Fibroblast of lung (primary cell): ENCODE measurements around the gene SRPX. TPM values are rescaled to one million over a fixed set of nuclear protein-coding genes. Genes with fewer than 3 reads are reported as not detected.

Experiments
- DNase-seq, 2 donors: peaks; one replicate each; pipeline versions ENCODE4 v3.0.0 to v3.0.0-alpha.2; 2010; ENCODE audit warnings: low read depth in 2 of 2
- H2AFZ ChIP-seq: 2 replicates; pipeline ENCODE4 v1.5.1; 2012; ENCODE audit warnings: low read length, control low read depth, inconsistent platforms
- H3K27ac ChIP-seq: 2 replicates; pipeline ENCODE4 v1.5.1; 2011; ENCODE audit warnings: low read length, control low read depth; ENCODE audit not compliant: insufficient read depth
- H3K27me3 ChIP-seq: 2 replicates; pipeline ENCODE4 v1.5.1; 2011; ENCODE audit warnings: mild to moderate bottlenecking, low read length; ENCODE audit not compliant: control insufficient read depth, insufficient read depth
- H3K36me3 ChIP-seq: 2 replicates; pipeline ENCODE4 v1.5.1; 2011; ENCODE audit warnings: low read length; ENCODE audit not compliant: control insufficient read depth, insufficient read depth
- H3K4me1 ChIP-seq: 2 replicates; pipeline ENCODE4 v1.5.1; 2011; ENCODE audit warnings: low read length; ENCODE audit not compliant: control insufficient read depth, insufficient read depth; ENCODE audit errors: extremely low read depth
- H3K4me2 ChIP-seq: 2 replicates; pipeline ENCODE4 v1.5.1; 2011; ENCODE audit warnings: low read length, control low read depth; ENCODE audit not compliant: insufficient read depth; ENCODE audit errors: extremely low read depth
- H3K4me3 ChIP-seq, 4 experiments: fragments of 200-600 bp in 1 of 4; sonication (generic) in 1 of 4; replicated peaks in 1 of 4; 2 replicates each; pipeline ENCODE4 v1.5.1; 2011 to 2016; ENCODE audit warnings: low read length in 4 of 4, low read depth in 3 of 4, mild to moderate bottlenecking in 3 of 4, control low read depth in 2 of 4, inconsistent platforms in 1 of 4, mixed read lengths in 1 of 4; ENCODE audit not compliant: insufficient read depth in 1 of 4; ENCODE audit errors: control extremely low read depth in 1 of 4
- H3K79me2 ChIP-seq: 2 replicates; pipeline ENCODE4 v1.5.1; 2012; ENCODE audit warnings: mild to moderate bottlenecking, low read length, inconsistent platforms; ENCODE audit not compliant: control insufficient read depth, insufficient read depth
- H3K9ac ChIP-seq: 2 replicates; pipeline ENCODE4 v1.5.1; 2011; ENCODE audit warnings: mild to moderate bottlenecking, low read length, control low read depth; ENCODE audit not compliant: insufficient read depth
- H3K9me3 ChIP-seq: 2 replicates; pipeline ENCODE4 v1.5.1; 2012; ENCODE audit warnings: low read depth, low read length; ENCODE audit not compliant: control insufficient read depth, insufficient read depth
- H4K20me1 ChIP-seq: 2 replicates; pipeline ENCODE4 v1.5.1; 2011; ENCODE audit warnings: low read length; ENCODE audit not compliant: control insufficient read depth, insufficient read depth; ENCODE audit errors: extremely low read depth
- EZH2 ChIP-seq: IDR thresholded peaks from 2 replicates; pipeline ENCODE4 v1.5.1; 2012; ENCODE audit warnings: low read length, control low read depth, mild to moderate bottlenecking; ENCODE audit errors: missing control alignments
- polyA plus RNA-seq, 2 donors: library from polyadenylated mRNA; depleted of rRNA in 1 of 2; stranded (reverse) in 1 of 2; unstranded in 1 of 2; fragments of >200 nt; gene quantifications; 2 replicates each; pipeline ENCODE4 v1.2.1, GENCODE V29; 2011 to 2012; ENCODE audit warnings: missing spikeins in 1 of 2
- total RNA-seq: library from RNA; depleted of rRNA; stranded (reverse); fragments of >200 nt; gene quantifications from 2 replicates; pipeline ENCODE4 v1.2.1, GENCODE V29; 2014
- TF ChIP-seq, protein P1 (sequence below), 2 donors: IDR thresholded peaks in 1 of 2; conservative IDR thresholded peaks in 1 of 2; 1 replicate in 1 of 2; 2 replicates in 1 of 2; pipeline ENCODE4 v1.5.1; 2011 to 2012; ENCODE audit warnings: low read length in 2 of 2, control low read depth in 1 of 2, inconsistent platforms in 1 of 2, low read depth in 1 of 2, mild to moderate bottlenecking in 1 of 2

The SRPX gene
- total and polyA plus RNA-seq, 2 donors (not counting 1 experiment from before 2014, with no cell fraction given) = 84.9 to 141 TPM

DNA sequence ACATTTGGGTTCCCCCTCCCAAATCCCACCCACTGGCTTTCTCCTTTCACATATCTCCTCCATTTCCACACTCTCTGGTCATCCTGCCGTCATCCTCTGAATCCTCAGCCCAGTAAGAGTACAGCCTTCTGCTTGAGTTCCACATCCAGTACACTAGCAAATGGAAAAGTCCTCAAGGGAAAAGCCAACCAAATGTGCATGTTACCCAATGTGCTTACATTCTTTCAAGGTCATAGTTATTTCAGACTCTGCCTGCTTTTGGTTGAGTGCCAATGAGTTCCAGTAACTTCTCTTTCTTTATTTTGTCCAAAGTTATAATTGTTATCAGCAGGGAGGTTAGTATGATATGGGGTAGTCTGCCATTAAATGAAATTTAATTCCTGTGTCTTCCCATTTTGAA lies 78.1 kb downstream of the SRPX start:
- H3K9ac ChIP-seq = no peak overlapping the region
- DNase-seq = peak; percentile 49 to 59
- H3K27me3 ChIP-seq = no peaks in the 10 kb centered on the region
- H3K4me1 ChIP-seq = no peaks in the 10 kb centered on the region
- H3K4me3 ChIP-seq = no peak overlapping the region
- H3K79me2 ChIP-seq = no peaks in the 10 kb centered on the region
- TF ChIP-seq, protein P1, sequence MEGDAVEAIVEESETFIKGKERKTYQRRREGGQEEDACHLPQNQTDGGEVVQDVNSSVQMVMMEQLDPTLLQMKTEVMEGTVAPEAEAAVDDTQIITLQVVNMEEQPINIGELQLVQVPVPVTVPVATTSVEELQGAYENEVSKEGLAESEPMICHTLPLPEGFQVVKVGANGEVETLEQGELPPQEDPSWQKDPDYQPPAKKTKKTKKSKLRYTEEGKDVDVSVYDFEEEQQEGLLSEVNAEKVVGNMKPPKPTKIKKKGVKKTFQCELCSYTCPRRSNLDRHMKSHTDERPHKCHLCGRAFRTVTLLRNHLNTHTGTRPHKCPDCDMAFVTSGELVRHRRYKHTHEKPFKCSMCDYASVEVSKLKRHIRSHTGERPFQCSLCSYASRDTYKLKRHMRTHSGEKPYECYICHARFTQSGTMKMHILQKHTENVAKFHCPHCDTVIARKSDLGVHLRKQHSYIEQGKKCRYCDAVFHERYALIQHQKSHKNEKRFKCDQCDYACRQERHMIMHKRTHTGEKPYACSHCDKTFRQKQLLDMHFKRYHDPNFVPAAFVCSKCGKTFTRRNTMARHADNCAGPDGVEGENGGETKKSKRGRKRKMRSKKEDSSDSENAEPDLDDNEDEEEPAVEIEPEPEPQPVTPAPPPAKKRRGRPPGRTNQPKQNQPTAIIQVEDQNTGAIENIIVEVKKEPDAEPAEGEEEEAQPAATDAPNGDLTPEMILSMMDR (conservative IDR thresholded peaks at IDR 0.05 in 1 of 2, IDR thresholded peaks at IDR 0.05 in 1 of 2; ENCODE audit: low read depth in 1 of 2, low read length in 2 of 2) = no peak
- H3K9me3 ChIP-seq = no peaks in the 10 kb centered on the region
- no peak overlapping the region for H3K27ac ChIP-seq
- no peak overlapping the region for H2AFZ ChIP-seq
- H3K4me2 ChIP-seq = no peak overlapping the region
- H4K20me1 ChIP-seq = no peaks in the 10 kb centered on the region
- H3K36me3 ChIP-seq = no peaks in the 10 kb centered on the region

DNA sequence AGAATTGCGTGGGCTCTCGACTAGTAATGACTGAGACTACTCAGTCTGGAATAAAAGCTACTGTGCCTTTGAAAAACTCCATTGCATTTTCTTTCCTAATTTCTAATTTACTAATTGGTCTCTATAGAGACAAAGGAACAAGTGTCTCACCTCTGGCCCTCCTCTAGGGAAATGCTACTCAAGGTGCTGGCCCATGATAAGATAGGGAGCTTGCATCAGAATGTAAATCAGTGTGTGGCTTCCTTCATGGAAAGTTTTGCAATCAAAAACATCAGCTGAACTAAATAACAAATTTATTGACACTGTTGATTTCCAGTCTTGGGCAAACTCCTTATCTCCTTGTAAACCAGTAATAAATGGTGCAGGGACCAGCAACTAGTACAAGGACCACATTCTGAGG lies 81.8 kb downstream of the SRPX start:
- no peak overlapping the region for H3K27ac ChIP-seq
- no peaks in the 10 kb centered on the region for H3K27me3 ChIP-seq
- no peak overlapping the region for H3K4me2 ChIP-seq
- no peak overlapping the region for H2AFZ ChIP-seq
- TF ChIP-seq EZH2 = no peak
- TF ChIP-seq, protein P1 (conservative IDR thresholded peaks at IDR 0.05 in 1 of 2, IDR thresholded peaks at IDR 0.05 in 1 of 2; ENCODE audit: low read depth in 1 of 2, low read length in 2 of 2) = no peak
- H3K4me1 ChIP-seq = no peaks in the 10 kb centered on the region
- H3K9ac ChIP-seq = no peak overlapping the region
- H3K36me3 ChIP-seq = no peaks in the 10 kb centered on the region
- no peaks in the 10 kb centered on the region for H4K20me1 ChIP-seq
- no peak for DNase-seq
- no peaks in the 10 kb centered on the region for H3K79me2 ChIP-seq
- H3K9me3 ChIP-seq = no peaks in the 10 kb centered on the region
- H3K4me3 ChIP-seq = no peak overlapping the region

DNA sequence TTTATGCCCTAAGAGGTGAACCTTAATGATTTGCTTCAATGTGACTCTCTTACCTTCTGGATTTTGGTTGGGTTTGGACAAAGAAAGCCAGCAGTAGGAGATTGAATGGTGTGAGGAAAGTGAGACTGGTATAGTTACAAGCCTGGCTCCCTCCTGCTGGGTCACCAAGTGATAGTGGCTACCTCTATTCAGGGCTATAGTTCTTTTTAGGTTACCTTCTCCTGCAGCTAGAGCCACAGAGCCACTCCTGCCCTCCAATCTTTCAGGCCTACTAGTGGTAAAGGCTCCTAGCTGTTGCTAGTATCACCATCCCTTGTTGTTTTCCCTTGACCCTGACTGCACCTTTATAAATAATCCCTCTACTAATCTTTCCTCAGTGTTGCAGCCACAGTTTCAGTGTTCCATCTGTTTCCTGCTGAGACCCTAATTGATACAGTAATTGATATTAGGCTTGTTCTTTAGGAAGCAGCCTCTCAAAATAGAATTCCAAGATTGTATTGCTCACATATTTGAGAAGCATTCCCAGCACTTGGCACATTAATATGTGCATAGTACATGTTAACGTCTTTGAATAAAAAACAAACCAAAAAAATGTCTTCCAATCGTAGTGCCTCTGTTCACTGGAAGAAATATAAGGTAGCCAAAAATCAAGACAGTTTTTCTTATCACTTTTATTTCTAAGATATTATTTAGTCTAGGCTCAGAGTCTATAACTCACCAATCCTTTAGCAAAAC lies 82.3 kb downstream of the SRPX start:
- no peak overlapping the region for H2AFZ ChIP-seq
- no peaks in the 10 kb centered on the region for H3K36me3 ChIP-seq
- no peaks in the 10 kb centered on the region for H3K4me1 ChIP-seq
- no peak overlapping the region for H3K27ac ChIP-seq
- no peak overlapping the region for H3K4me2 ChIP-seq
- H4K20me1 ChIP-seq = no peaks in the 10 kb centered on the region
- H3K4me3 ChIP-seq = no peak overlapping the region
- H3K27me3 ChIP-seq = no peaks in the 10 kb centered on the region
- TF ChIP-seq, protein P1 (conservative IDR thresholded peaks at IDR 0.05 in 1 of 2, IDR thresholded peaks at IDR 0.05 in 1 of 2; ENCODE audit: low read depth in 1 of 2, low read length in 2 of 2) = no peak
- TF ChIP-seq EZH2 = no peak
- no peak overlapping the region for H3K9ac ChIP-seq
- no peaks in the 10 kb centered on the region for H3K9me3 ChIP-seq
- no peak for DNase-seq
- no peaks in the 10 kb centered on the region for H3K79me2 ChIP-seq
